GM23248 (cell line): Measurements from ENCODE around the gene HLA-DOA.

Experiments used
- EZH2 ChIP-seq: fragments of 200-600 bp; sonication (generic); IDR thresholded peaks from 2 replicates; pipeline ENCODE4 v1.6.1; 2018; ENCODE audit warnings: antibody characterized with exemption, mild to moderate bottlenecking; ENCODE audit not compliant: insufficient read depth, poor library complexity, severe bottlenecking
- EZH2phosphoT487 ChIP-seq: fragments of 200-600 bp; sonication (generic); IDR thresholded peaks from 2 replicates; pipeline ENCODE4 v1.6.1; 2018; ENCODE audit warnings: antibody characterized with exemption, moderate library complexity, mild to moderate bottlenecking, low read depth; ENCODE audit not compliant: insufficient read depth

GRCh38 chr6:33030245-33030644 is 20.9 kb upstream of the HLA-DOA start:
- TF ChIP-seq EZH2phosphoT487 (no peak), EZH2 (no peak)
